A549 (cell line): ENCODE results near the gene ARHGAP32.

Experiments
- CHD2 ChIP-seq: fragments of 150-350 bp; IDR thresholded peaks from 2 replicates; pipeline ENCODE4 v1.6.1; 2014; ENCODE audit warnings: low read length; ENCODE audit not compliant: partially characterized antibody
- FOSL2 ChIP-seq, 2 experiments: fragments of 450-650 bp in 1 of 2; fragments of >200 bp in 1 of 2; sonication (Bioruptor Twin) in 1 of 2; formaldehyde crosslinking; IDR thresholded peaks; 2 replicates each; pipeline versions ENCODE4 v1.5.0 to v1.6.1; 2016 to 2020; ENCODE audit warnings: mild to moderate bottlenecking in 1 of 2, moderate library complexity in 1 of 2
- HDAC2 ChIP-seq: fragments of 200-600 bp; sonication (generic); IDR thresholded peaks from 2 replicates; pipeline ENCODE4 v1.6.1; 2016
- JUN ChIP-seq, 2 experiments: fragments of >200 bp; sonication (Bioruptor Twin); formaldehyde crosslinking; IDR thresholded peaks; 2 replicates in 1 of 2; 3 replicates in 1 of 2; pipeline ENCODE4 v1.6.1; 2016 to 2017
- KDM1A ChIP-seq: fragments of 200-600 bp; sonication (generic); IDR thresholded peaks from 2 replicates; pipeline ENCODE4 v1.6.1; 2016; ENCODE audit warnings: low read depth, mild to moderate bottlenecking
- POLR2A ChIP-seq: IDR thresholded peaks from 2 replicates; pipeline ENCODE4 v1.6.1; 2012; ENCODE audit warnings: mild to moderate bottlenecking, low read length
- RAD21 ChIP-seq, 2 experiments: fragments of >200 bp in 1 of 2; sonication (Bioruptor Twin) in 1 of 2; formaldehyde crosslinking in 1 of 2; IDR thresholded peaks in 1 of 2; conservative IDR thresholded peaks in 1 of 2; 2 replicates in 1 of 2; 3 replicates in 1 of 2; pipeline ENCODE4 v1.6.1; 2012 to 2018; ENCODE audit warnings: inconsistent platforms in 1 of 2
- RCOR1 ChIP-seq: fragments of 150-350 bp; IDR thresholded peaks from 2 replicates; pipeline ENCODE4 v1.6.1; 2014; ENCODE audit warnings: antibody characterized with exemption, low read length, low read depth
- SREBF2 ChIP-seq: fragments of 450-650 bp; IDR thresholded peaks from 2 replicates; pipeline ENCODE4 v1.6.1; 2014; ENCODE audit warnings: mild to moderate bottlenecking, moderate library complexity
- ZFP36 ChIP-seq: fragments of 450-650 bp; IDR thresholded peaks from 2 replicates; pipeline ENCODE4 v1.6.1; 2014; ENCODE audit warnings: borderline replicate concordance; ENCODE audit not compliant: partially characterized antibody
- TF ChIP-seq, protein P1 (sequence below): fragments of >200 bp; sonication (Bioruptor Twin); formaldehyde crosslinking; IDR thresholded peaks from 3 replicates; pipeline ENCODE4 v1.5.1; 2016
- TF ChIP-seq, protein P2 (sequence below): IDR thresholded peaks from 2 replicates; pipeline ENCODE4 v1.6.1; 2012

DNA sequence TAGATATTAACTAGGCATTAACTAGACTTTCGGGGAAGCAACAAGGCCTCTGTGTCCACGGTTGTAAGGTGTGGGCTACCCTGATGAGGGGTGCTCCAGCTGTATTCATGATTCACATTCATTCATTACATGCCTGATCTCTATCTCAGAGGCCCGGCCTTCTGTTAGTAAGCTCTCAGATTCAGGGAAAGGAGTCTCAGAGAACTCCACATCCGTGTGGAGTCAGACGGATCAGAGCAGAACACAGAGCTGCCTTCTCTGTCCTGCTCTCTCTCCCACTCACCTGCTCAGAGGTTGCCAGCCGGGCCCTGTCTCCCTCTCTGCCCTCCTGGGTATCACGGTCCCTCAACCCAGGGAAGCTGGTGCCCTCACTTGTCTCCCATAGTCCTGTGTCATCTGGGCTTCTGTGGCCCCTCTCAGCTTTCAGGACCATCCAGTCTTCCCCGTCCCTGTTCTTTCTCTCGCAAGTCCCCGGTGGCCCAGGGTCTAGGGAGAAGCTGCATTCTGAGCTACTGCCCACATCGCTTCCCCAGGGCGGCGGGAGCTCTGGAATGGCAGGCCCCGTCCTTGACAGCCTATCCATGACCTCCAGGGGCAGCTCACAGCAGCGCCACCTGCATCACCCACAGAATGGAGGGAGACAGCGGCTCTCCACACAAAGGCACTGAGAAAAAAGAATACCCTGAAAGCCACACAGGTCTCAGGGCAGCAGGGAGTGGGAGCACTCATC, 253.8 kb downstream of the ARHGAP32 start:
- TF ChIP-seq RCOR1 = no peak
- TF ChIP-seq, protein P1, sequence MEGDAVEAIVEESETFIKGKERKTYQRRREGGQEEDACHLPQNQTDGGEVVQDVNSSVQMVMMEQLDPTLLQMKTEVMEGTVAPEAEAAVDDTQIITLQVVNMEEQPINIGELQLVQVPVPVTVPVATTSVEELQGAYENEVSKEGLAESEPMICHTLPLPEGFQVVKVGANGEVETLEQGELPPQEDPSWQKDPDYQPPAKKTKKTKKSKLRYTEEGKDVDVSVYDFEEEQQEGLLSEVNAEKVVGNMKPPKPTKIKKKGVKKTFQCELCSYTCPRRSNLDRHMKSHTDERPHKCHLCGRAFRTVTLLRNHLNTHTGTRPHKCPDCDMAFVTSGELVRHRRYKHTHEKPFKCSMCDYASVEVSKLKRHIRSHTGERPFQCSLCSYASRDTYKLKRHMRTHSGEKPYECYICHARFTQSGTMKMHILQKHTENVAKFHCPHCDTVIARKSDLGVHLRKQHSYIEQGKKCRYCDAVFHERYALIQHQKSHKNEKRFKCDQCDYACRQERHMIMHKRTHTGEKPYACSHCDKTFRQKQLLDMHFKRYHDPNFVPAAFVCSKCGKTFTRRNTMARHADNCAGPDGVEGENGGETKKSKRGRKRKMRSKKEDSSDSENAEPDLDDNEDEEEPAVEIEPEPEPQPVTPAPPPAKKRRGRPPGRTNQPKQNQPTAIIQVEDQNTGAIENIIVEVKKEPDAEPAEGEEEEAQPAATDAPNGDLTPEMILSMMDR = no peak
- TF ChIP-seq CHD2 = no peak
- TF ChIP-seq KDM1A = no peak
- no peak for TF ChIP-seq SREBF2
- no peak for TF ChIP-seq RAD21 (conservative IDR thresholded peaks at IDR 0.05 in 1 of 2, IDR thresholded peaks at IDR 0.05 in 1 of 2)
- TF ChIP-seq FOSL2 (IDR thresholded peaks at IDR 0.05) = no peak
- TF ChIP-seq FOSL2 (CRISPR knock-in tag; IDR thresholded peaks at IDR 0.05) = no peak
- no peak for TF ChIP-seq POLR2A
- TF ChIP-seq JUN (IDR thresholded peaks at IDR 0.05) = no peak
- TF ChIP-seq HDAC2 = no peak
- TF ChIP-seq, protein P2, sequence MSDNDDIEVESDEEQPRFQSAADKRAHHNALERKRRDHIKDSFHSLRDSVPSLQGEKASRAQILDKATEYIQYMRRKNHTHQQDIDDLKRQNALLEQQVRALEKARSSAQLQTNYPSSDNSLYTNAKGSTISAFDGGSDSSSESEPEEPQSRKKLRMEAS = no peak
- no peak for TF ChIP-seq ZFP36
